ENCODE data around the gene CEACAM1. TPM values are rescaled to one million over a fixed set of nuclear protein-coding genes. Genes with fewer than 3 reads are reported as not detected.

The CEACAM1 gene
- total and polyA plus RNA-seq, 2 donors (not counting 1 experiment from before 2014, with no cell fraction given), result 0.03 TPM; not detected in 1

DNA sequence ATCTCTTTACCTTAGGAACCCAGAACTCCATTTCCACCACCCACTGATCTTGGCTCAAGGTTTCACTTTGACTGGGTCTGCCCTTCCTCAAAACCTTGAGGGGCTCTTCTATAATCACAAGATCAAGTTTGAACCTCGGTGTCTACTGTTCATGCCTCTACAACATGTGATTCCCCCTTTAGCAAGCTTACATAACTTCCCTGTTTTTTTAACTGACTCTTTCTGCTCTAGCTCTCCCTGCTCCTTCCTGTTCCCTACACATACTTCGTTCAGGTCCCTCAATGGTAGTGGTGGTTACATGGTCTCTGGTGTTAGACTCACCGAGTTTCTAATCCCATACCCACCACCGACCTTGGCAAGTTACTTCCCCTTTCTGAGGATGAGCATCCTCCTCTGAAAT, 39.7 kb upstream of the CEACAM1 start:
- no peak for TF ChIP-seq EZH2 (IDR thresholded peaks at IDR 0.05; ENCODE audit: low read length, missing control alignments)
- TF ChIP-seq, protein P1, sequence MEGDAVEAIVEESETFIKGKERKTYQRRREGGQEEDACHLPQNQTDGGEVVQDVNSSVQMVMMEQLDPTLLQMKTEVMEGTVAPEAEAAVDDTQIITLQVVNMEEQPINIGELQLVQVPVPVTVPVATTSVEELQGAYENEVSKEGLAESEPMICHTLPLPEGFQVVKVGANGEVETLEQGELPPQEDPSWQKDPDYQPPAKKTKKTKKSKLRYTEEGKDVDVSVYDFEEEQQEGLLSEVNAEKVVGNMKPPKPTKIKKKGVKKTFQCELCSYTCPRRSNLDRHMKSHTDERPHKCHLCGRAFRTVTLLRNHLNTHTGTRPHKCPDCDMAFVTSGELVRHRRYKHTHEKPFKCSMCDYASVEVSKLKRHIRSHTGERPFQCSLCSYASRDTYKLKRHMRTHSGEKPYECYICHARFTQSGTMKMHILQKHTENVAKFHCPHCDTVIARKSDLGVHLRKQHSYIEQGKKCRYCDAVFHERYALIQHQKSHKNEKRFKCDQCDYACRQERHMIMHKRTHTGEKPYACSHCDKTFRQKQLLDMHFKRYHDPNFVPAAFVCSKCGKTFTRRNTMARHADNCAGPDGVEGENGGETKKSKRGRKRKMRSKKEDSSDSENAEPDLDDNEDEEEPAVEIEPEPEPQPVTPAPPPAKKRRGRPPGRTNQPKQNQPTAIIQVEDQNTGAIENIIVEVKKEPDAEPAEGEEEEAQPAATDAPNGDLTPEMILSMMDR (conservative IDR thresholded peaks at IDR 0.05 in 1 of 2, IDR thresholded peaks at IDR 0.05 in 1 of 2; ENCODE audit: low read depth in 1 of 2, low read length in 2 of 2), result no peak

DNA sequence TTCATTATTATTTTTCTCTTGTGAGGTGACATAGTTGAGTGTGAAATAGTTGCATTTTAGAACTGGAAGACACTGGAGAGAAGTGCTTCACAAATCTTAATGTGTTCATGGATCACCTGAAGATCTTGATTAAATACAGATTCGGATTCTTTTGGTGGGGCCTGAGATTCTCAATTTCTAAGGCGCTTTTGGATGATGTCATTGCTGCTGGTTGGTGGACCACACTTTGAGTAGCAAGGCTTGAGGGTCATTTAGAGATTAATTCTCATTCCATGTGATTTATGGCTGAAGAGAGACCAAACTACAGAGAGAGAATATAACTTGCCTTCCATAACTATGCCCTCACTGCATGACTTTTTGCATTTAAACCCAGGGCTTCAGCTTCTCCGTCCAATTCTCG, 39.3 kb upstream of the CEACAM1 start:
- H3K9me3 ChIP-seq (ENCODE audit: control insufficient read depth, insufficient read depth, low read depth, low read length), result no peaks in the 10 kb centered on the region
- no peaks in the 10 kb centered on the region for H3K36me3 ChIP-seq (ENCODE audit: control insufficient read depth, insufficient read depth, low read length)
- H3K4me3 ChIP-seq (replicated peaks in 1 of 4; ENCODE audit: control extremely low read depth in 1 of 4, insufficient read depth in 1 of 4, low read depth in 3 of 4, low read length in 4 of 4), result no peak overlapping the region
- no peak for DNase-seq (ENCODE audit: low read depth in 2 of 2)
- no peaks in the 10 kb centered on the region for H3K4me1 ChIP-seq (ENCODE audit: control insufficient read depth, extremely low read depth, insufficient read depth, low read length)
- no peak overlapping the region for H3K27ac ChIP-seq (ENCODE audit: insufficient read depth, low read length)
- no peak overlapping the region for H3K9ac ChIP-seq (ENCODE audit: insufficient read depth, low read length)
- H3K4me2 ChIP-seq (ENCODE audit: extremely low read depth, insufficient read depth, low read length), result no peak overlapping the region
- H3K79me2 ChIP-seq (ENCODE audit: control insufficient read depth, insufficient read depth, low read length), result no peaks in the 10 kb centered on the region
- no peaks in the 10 kb centered on the region for H4K20me1 ChIP-seq (ENCODE audit: control insufficient read depth, extremely low read depth, insufficient read depth, low read length)
- H3K27me3 ChIP-seq (ENCODE audit: control insufficient read depth, insufficient read depth, low read length), result peaks cover 3% of the 10 kb centered on the region
- no peak overlapping the region for H2AFZ ChIP-seq (ENCODE audit: low read length)
- no peak for TF ChIP-seq EZH2 (IDR thresholded peaks at IDR 0.05; ENCODE audit: low read length, missing control alignments)
- TF ChIP-seq, protein P1 (conservative IDR thresholded peaks at IDR 0.05 in 1 of 2, IDR thresholded peaks at IDR 0.05 in 1 of 2; ENCODE audit: low read depth in 1 of 2, low read length in 2 of 2), result no peak

More for the DNA sequence above, 39.7 kb upstream of the CEACAM1 start:
- Histone ChIP-seq H4K20me1 (ENCODE audit: control insufficient read depth, extremely low read depth, insufficient read depth, low read length) (no peaks in the 10 kb centered on the region), H3K27me3 (ENCODE audit: control insufficient read depth, insufficient read depth, low read length) (peaks cover 3% of the 10 kb centered on the region), H3K27ac (ENCODE audit: insufficient read depth, low read length) (no peak overlapping the region), H3K36me3 (ENCODE audit: control insufficient read depth, insufficient read depth, low read length) (no peaks in the 10 kb centered on the region), H3K4me2 (ENCODE audit: extremely low read depth, insufficient read depth, low read length) (no peak overlapping the region), H3K9me3 (ENCODE audit: control insufficient read depth, insufficient read depth, low read depth, low read length) (no peaks in the 10 kb centered on the region), H3K9ac (ENCODE audit: insufficient read depth, low read length) (no peak overlapping the region), H3K79me2 (ENCODE audit: control insufficient read depth, insufficient read depth, low read length) (no peaks in the 10 kb centered on the region), H3K4me1 (ENCODE audit: control insufficient read depth, extremely low read depth, insufficient read depth, low read length) (no peaks in the 10 kb centered on the region), H2AFZ (ENCODE audit: low read length) (no peak overlapping the region), H3K4me3 (replicated peaks in 1 of 4; ENCODE audit: control extremely low read depth in 1 of 4, insufficient read depth in 1 of 4, low read depth in 3 of 4, low read length in 4 of 4) (no peak overlapping the region)
- DNase-seq (ENCODE audit: low read depth in 2 of 2), result no peak

DNA sequence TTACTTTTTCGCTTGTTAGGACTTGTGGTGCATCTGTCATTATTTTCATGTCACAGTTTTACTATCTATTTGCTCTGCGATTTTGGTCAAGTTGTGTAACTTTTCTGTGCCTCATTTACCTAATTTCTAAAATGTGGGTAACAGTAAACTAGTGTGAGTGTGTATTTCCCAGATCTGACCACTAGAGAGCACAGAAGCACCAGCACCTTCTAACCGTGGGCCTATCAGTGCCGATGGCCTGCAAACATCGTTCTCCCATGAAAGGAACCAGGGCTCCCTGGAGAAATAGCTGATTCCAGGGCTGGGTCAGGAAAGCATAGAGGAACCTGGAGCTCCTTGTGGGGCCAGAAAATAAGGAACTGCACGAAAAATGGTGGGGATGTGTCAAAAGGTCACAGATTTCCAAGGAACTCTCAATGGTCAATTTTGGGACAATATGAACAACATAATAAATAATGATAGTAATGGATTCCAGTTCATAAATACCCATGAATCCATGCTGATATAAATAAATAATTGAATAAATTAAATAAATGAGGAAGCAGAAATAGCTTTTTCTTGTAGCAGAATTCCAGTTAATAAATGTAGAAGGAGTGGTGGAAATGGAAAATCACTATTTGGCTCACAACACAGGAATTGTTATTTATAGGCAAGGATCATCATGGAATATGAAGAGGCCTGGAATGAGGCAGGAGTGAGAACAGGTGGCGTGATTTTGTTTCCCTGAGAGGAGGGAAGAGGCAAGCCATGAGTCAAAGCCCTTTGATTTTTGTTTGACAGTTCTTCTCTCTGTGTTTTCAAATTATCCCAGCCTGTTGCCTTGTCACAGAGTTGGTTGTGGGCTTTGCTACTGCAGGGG, 35.3 kb upstream of the CEACAM1 start:
- Histone ChIP-seq H3K4me3 (replicated peaks in 1 of 4; ENCODE audit: control extremely low read depth in 1 of 4, insufficient read depth in 1 of 4, low read depth in 3 of 4, low read length in 4 of 4) (no peak overlapping the region), H3K4me1 (ENCODE audit: control insufficient read depth, extremely low read depth, insufficient read depth, low read length) (no peaks in the 10 kb centered on the region), H3K27me3 (ENCODE audit: control insufficient read depth, insufficient read depth, low read length) (peaks cover 17% of the 10 kb centered on the region), H3K9me3 (ENCODE audit: control insufficient read depth, insufficient read depth, low read depth, low read length) (no peaks in the 10 kb centered on the region), H3K36me3 (ENCODE audit: control insufficient read depth, insufficient read depth, low read length) (no peaks in the 10 kb centered on the region), H2AFZ (ENCODE audit: low read length) (no peak overlapping the region), H3K4me2 (ENCODE audit: extremely low read depth, insufficient read depth, low read length) (no peak overlapping the region), H3K27ac (ENCODE audit: insufficient read depth, low read length) (no peak overlapping the region), H4K20me1 (ENCODE audit: control insufficient read depth, extremely low read depth, insufficient read depth, low read length) (no peaks in the 10 kb centered on the region), H3K9ac (ENCODE audit: insufficient read depth, low read length) (no peak overlapping the region), H3K79me2 (ENCODE audit: control insufficient read depth, insufficient read depth, low read length) (no peaks in the 10 kb centered on the region)
- peak; percentile 36 to 39 for DNase-seq (ENCODE audit: low read depth in 2 of 2)
- TF ChIP-seq, protein P1 (conservative IDR thresholded peaks at IDR 0.05 in 1 of 2, IDR thresholded peaks at IDR 0.05 in 1 of 2; ENCODE audit: low read depth in 1 of 2, low read length in 2 of 2), result peak; percentile 68 to 81
- TF ChIP-seq EZH2 (IDR thresholded peaks at IDR 0.05; ENCODE audit: low read length, missing control alignments), result no peak

Data from fibroblast of lung (primary cell).